ENCODE data around the gene POMT1. TPM values are rescaled to one million over a fixed set of nuclear protein-coding genes. Genes with fewer than 3 reads are reported as not detected.

The POMT1 gene
- total RNA-seq, 1 experiment from 2014 or later: 39.6 TPM

- ChIA-PET CTCF (no interaction called here), POLR2A (ENCODE audit: low non-redundant PET) (no interaction called here)
- no peaks in the 10 kb centered on the region for H3K4me1 ChIP-seq (ENCODE audit: insufficient read depth, low read length, poor library complexity, severe bottlenecking)
- no peaks in the 10 kb centered on the region for H3K27me3 ChIP-seq (replicated peaks; ENCODE audit: insufficient read depth, low read depth, low read length, poor library complexity)
- no peak for DNase-seq (ENCODE audit: low spot score)
- intact Hi-C loops (cut with micrococcal nuclease; ENCODE audit: unreplicated experiment): no loop called here
- peaks cover 80% of the 10 kb centered on the region for H3K36me3 ChIP-seq (ENCODE audit: insufficient read depth, low read length, poor library complexity, severe bottlenecking)
- BruUV-seq (replicated peaks): no TSS peak
- no peak for TF ChIP-seq CTCF (conservative IDR thresholded peaks at IDR 0.05; ENCODE audit: low read depth, low read length)
- TF ChIP-seq EZH2 (IDR thresholded peaks at IDR 0.05; ENCODE audit: borderline replicate concordance, low read depth, low read length, poor library complexity, severe bottlenecking): no peak
- no peak overlapping the region for H3K4me3 ChIP-seq (ENCODE audit: low read depth, low read length, poor library complexity, severe bottlenecking)
- no peak overlapping the region for H3K27ac ChIP-seq (ENCODE audit: low read depth, low read length, poor library complexity, severe bottlenecking)
- H3K9me3 ChIP-seq (ENCODE audit: low read depth, low read length, poor library complexity, severe bottlenecking): no peaks in the 10 kb centered on the region
Observed at GRCh38 chr9:131457746-131458145, 45.0 kb upstream of the POMT1 start.

- Histone ChIP-seq H3K27me3 (replicated peaks; ENCODE audit: insufficient read depth, low read depth, low read length, poor library complexity) (no peaks in the 10 kb centered on the region), H3K27ac (ENCODE audit: low read depth, low read length, poor library complexity, severe bottlenecking) (no peak overlapping the region), H3K9me3 (ENCODE audit: low read depth, low read length, poor library complexity, severe bottlenecking) (no peaks in the 10 kb centered on the region), H3K36me3 (ENCODE audit: insufficient read depth, low read length, poor library complexity, severe bottlenecking) (peaks cover 86% of the 10 kb centered on the region), H3K4me1 (ENCODE audit: insufficient read depth, low read length, poor library complexity, severe bottlenecking) (no peaks in the 10 kb centered on the region), H3K4me3 (ENCODE audit: low read depth, low read length, poor library complexity, severe bottlenecking) (no peak overlapping the region)
- ChIA-PET POLR2A (ENCODE audit: low non-redundant PET) (no interaction called here), CTCF (no interaction called here)
- intact Hi-C loops (cut with micrococcal nuclease; ENCODE audit: unreplicated experiment): no loop called here
- TF ChIP-seq EZH2 (IDR thresholded peaks at IDR 0.05; ENCODE audit: borderline replicate concordance, low read depth, low read length, poor library complexity, severe bottlenecking) (no peak), CTCF (conservative IDR thresholded peaks at IDR 0.05; ENCODE audit: low read depth, low read length) (no peak)
- BruUV-seq (replicated peaks): no TSS peak
- no peak for DNase-seq (ENCODE audit: low spot score)
Observed at GRCh38 chr9:131459056-131459455, 43.7 kb upstream of the POMT1 start.

- ChIA-PET CTCF (no interaction called here), POLR2A (ENCODE audit: low non-redundant PET) (no interaction called here)
- H3K4me3 ChIP-seq (ENCODE audit: low read depth, low read length, poor library complexity, severe bottlenecking): no peak overlapping the region
- no peaks in the 10 kb centered on the region for H3K4me1 ChIP-seq (ENCODE audit: insufficient read depth, low read length, poor library complexity, severe bottlenecking)
- peaks cover 88% of the 10 kb centered on the region for H3K36me3 ChIP-seq (ENCODE audit: insufficient read depth, low read length, poor library complexity, severe bottlenecking)
- H3K27ac ChIP-seq (ENCODE audit: low read depth, low read length, poor library complexity, severe bottlenecking): no peak overlapping the region
- intact Hi-C loops (cut with micrococcal nuclease; ENCODE audit: unreplicated experiment): no loop called here
- TF ChIP-seq CTCF (conservative IDR thresholded peaks at IDR 0.05; ENCODE audit: low read depth, low read length): no peak
- no peak for TF ChIP-seq EZH2 (IDR thresholded peaks at IDR 0.05; ENCODE audit: borderline replicate concordance, low read depth, low read length, poor library complexity, severe bottlenecking)
- DNase-seq (ENCODE audit: low spot score): no peak
- no TSS peak for BruUV-seq (replicated peaks)
- no peaks in the 10 kb centered on the region for H3K9me3 ChIP-seq (ENCODE audit: low read depth, low read length, poor library complexity, severe bottlenecking)
- H3K27me3 ChIP-seq (replicated peaks; ENCODE audit: insufficient read depth, low read depth, low read length, poor library complexity): no peaks in the 10 kb centered on the region
Observed at GRCh38 chr9:131461166-131461565, 41.6 kb upstream of the POMT1 start.

Measured in A673 (cell line).